NCI-H2029 (cell line): ENCODE results near the gene EIF1AX.
"Not testable (repeated sequence)": the region's sequence is repeated elsewhere in the genome, so short reads cannot be mapped to it uniquely, and the experiment has no call there.

Experiments used
- DNase-seq: peaks from one replicate; lab custom pipeline; 2025; lab: John Stamatoyannopoulos, UW

The EIF1AX gene

DNA sequence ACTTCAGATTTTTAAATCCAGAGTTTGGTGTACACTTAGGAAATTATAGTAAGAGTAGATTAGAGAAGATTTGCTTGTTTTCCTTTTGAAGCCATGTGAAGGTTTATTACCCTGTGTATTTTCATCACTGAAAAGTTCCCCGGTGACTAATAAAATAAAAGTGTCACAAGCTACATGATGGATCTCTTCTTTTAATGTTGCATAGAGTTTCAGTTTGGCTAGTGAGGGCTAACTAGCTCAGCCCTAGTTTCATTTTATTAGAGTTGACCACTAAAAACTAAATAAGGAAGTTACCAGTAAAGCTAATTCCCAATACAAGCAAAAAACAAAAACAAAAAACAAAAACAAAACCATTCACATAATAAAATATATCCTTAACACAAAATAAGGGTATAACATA lies 14.8 kb downstream of the EIF1AX start:
- DNase-seq = not testable (repeated sequence)

DNA sequence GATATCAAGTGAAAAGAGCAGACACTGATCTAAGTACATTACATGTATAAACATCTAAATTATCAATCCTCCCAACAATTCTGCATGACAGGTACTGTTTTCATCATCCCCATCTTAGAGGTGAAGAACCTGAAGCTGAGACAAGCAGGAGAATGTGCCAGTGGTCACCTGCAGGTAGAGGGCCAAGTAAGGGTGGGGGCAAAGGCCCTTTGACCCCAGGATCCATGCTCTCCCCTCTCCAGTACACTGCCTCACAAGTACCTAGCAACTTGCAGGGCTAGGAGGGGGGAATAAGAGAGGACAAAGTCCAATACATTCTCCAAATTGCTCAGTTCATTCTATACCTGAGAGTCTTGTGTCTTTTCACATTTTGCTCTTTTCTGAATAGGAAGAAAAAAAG lies 16.7 kb downstream of the EIF1AX start:
- DNase-seq = no peak

DNA sequence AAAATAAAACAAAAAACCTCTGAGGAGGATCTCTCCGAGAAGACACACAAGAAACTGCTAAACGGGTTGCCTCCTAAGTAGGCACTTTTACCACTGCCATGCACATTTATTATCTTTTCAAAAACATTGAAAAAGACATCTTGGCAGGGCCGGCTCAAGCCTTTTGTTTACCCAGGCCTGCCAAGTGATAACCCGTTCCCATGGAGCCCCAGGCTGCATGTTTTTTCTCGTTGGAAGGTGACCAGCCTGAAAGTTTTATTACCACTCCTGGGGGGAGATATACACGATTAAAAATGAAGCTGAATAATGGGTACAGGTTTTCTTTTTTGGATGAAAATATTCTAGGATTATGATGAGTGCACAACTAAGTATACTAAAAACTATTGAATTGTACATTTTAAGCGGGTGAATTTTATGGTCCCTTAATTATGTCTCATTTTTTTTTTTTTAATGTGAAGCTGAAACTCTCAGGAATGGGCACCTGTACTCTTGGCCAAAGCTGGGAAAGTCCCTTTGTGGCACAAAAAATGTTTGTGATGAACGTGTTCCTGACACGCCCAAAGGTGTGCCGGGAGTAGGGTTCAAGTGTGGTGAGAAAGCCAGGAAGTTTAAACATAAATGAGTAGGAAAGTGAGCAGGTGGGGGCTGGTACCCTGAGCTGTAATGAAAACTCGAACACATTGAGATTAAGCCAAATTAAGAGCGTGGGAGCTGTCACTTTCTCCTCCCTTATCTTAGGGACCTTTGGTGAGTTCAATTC lies 23.4 kb downstream of the EIF1AX start:
- no peak for DNase-seq

DNA sequence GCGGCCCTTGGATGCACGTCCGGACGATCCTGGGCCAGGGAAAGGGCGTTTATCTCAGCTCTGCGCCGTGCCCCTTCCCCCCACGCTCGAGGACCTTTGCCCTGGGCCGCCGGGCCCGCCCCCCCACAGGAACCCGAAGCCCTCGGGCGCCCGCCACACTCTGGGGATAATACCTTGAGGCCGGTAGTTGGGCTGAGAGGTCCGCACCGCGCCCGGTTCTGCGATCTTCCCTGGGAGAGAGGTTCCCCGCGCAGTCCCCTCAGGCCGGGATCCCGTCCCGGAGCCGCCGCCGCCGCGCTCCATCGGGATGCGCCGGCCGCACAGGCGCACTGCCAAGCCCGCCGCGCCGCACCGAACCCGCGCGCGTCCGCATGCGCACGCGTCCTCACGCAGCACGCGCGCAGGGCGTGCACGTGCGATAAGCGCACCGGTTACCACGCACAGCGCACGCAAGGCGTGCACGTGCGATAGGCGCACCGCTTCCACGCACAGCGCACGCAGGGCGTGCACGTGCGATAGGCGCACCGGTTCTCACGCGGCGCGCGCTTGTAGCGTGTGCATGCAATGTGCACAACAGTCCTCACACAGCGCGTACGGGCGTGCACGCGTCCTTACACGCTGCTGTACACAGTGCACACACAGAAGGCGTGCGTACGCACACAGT lies 24.9 kb downstream of the EIF1AX start, which contains the start of gene MAP7D2:
Gene MAP7D2, minus strand, starts transcription at position 331 of the 664 bp plus-strand sequence. Its CDS starts 28 bp downstream, at position 303.
- no peak for DNase-seq

DNA sequence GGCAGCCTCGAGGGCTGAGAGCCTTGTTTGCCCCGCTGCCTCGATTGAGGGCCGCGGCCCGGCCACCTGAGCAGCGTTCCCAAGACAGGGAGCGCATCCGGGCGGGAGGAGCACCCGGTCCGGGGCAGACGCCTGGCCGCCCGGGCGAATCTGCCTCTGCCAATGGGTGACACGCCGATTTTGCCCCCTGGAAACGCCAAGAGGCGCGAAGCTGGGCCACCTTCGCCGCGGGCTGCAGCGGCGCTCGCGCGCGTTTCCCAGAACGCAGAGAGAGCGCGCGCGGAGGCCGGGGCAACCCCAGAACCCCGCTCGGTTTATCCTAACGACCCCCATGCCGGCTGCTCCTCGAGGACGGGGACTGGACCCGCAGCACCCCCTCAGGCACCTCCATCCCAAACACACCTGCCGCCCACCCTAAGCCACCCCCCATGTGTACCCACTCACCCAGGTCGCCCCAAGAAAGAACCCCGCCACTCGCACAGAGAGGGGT lies 25.5 kb downstream of the EIF1AX start:
- no peak for DNase-seq

DNA sequence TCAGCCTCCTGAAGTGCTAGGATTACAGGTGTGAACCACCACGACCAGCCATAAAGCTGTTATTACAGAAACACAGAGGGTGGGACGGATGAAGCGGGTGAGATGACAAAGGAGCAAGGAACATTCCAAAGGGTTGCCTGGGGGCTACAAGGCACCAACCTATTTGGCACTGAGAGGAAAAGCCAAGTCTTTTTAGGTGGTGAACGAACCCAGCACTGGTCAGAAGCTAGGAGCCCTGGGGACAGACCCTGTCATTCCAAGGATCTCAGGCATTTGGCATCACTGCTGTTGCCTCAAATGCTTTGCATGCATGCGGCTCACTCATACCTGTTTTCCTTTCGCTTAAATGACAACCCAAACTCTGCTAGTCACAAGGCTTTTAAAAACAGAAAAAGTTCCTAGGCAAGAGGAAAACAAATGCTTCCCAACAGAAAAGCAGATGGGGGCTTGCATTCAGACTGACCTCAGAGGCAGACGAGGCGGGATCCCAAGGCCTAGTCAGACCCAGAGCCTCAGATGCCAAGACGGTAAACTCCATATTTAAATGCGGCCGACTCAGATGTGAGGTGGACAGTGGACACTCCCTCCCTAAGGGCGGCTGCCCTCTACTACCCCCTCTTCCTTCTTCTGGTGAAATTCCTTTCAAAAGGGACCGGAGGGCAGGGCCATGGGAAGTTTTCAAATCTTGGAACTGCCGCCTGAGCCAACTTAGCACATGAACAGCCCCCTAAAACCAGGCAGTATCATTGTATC lies 29.4 kb downstream of the EIF1AX start:
- DNase-seq = no peak

DNA sequence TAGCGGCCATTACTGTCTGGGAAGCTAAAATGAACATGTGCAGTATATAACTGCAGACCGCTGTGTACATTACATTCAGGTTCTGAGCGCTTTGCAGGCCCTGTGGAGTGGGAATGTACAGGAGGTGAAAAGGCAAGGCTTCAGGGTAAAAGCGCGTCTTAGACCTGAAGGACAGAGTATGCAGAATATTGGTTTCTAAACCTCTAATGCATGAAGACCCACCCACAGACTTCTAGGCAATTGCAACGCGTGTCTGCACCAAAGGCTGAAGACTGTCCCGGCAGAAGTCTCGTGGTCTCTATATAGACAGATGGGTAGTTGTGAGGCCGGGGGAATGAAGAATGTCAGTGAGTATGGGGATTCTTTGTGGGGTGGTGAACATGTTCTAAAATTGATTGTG lies 30.4 kb downstream of the EIF1AX start:
- no peak for DNase-seq

DNA sequence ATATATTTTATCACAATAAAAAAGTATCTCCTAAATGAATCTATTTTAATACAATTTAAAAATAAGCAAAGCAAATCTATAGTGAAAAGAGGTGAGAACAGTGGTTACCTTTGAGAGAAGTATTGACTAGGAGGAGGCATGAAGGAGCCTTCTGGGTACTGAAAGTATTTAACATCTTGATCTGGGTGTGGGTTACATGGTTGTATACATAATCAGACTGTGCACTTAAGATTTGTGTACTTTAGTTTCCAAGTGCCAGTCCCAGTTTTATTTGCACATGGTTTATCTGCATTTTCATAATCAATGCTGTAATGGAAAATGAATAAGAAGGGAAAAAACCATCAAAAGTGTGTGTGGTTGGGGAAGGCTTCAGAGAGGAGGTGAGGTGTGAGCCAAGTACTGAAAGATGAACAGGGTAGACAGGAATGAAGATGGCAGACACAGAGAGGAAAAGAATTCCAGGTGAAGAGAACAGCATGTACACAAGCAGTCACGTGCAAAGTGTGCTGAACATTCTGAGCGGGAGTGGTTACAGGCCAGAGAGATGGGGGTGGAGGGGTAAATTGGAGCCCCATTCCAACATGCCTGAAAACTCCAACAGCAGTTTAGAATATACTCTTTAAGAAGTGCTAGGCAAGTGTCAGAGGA lies 39.6 kb downstream of the EIF1AX start:
- DNase-seq = no peak

DNA sequence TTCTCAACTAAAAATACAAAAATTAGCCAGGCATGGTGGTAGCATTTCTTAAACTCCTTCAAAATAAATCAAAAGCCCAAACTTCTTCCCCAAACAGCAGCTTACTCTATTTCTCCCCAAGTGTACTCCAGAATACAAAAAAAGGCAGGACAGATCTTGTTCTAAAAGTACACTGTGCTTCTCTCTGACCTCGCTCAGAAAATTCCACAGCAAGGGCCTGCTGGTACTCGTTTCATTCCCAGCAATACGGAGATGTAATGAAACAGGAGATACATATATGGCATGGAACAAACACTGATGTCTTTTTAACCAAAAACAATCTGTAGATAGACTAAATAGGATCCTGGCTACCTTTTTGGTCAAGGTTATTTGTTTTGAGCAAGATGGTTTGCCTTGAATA lies 50.1 kb downstream of the EIF1AX start:
- no peak for DNase-seq

DNA sequence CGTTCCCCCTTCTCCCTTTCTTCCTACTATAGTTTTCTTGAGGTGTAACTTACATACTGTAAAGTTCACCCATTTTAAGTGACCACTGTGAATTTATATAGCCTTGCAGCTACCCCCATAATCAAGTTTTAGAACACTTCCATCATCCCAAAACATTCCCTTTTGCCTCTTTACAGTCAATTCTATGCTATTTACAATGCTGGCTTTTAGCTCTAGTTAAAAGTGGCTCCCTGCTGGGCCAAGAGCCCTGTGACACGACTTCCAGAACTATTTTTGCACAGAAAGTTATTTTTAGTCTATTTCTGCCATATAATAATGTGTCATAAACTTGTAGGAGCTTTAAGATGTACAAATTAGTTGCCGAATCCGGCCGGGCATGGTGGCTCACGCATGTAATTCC lies 51.8 kb downstream of the EIF1AX start:
- DNase-seq = no peak

DNA sequence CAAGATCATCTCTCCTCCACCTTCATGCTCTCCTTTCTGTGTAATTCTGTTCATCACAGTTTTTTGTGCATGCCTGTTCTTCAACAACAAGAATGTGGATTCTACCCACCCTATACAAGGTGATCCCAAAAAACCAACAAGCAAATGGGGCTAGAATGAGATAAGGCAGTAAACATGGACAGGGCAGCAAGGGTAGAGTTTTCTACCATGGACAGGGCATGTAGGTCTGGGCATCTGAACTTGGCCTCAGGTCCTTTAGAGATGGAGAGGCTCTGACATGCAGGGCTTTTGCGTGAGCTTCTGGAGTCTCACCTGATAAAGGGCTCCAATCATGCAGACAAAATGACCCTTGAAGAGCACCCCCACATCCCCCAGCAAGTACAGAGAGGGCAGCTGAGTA lies 61.4 kb downstream of the EIF1AX start:
- no peak for DNase-seq
